NCI-H2081 treated with DMSO at 0.1 percent for 48 hours (cell line): ENCODE results near the gene ONECUT2.

Source experiments
- DNase-seq: peaks from one replicate; lab custom pipeline; 2025; lab: John Stamatoyannopoulos, UW

ONECUT2 gene

GRCh38 chr18:57529151-57529550 lies 94.0 kb downstream of the ONECUT2 start:
- no peak for DNase-seq

GRCh38 chr18:57533006-57533867 lies 98.1 kb downstream of the ONECUT2 start:
- DNase-seq: no peak

- no peak for DNase-seq
Measured at GRCh38 chr18:57533868-57534510, 98.8 kb downstream of the ONECUT2 start.

GRCh38 chr18:57534511-57534909 lies 99.3 kb downstream of the ONECUT2 start:
- DNase-seq: no peak

- no peak for DNase-seq
Measured at GRCh38 chr18:57538614-57539013, 103.4 kb downstream of the ONECUT2 start.

GRCh38 chr18:57539702-57540101 lies 104.5 kb downstream of the ONECUT2 start:
- no peak for DNase-seq
